HepG2 (cell line): ENCODE measurements around the gene ZNF585A. TPM values are rescaled to one million over a fixed set of nuclear protein-coding genes. Genes with fewer than 3 reads are reported as not detected.

ENCODE experiments used
- ARNT2 ChIP-seq: sonication (generic); formaldehyde crosslinking; IDR thresholded peaks from 2 replicates; pipeline ENCODE4 v1.8.0; 2022; ENCODE audit warnings: mild to moderate bottlenecking, low read depth, missing genetic modification reagents, moderate library complexity
- ATF1 ChIP-seq: IDR thresholded peaks from 2 replicates; pipeline ENCODE4 v1.6.1; 2016; ENCODE audit warnings: mild to moderate bottlenecking, control low read depth
- ETV5 ChIP-seq: IDR thresholded peaks from 2 replicates; pipeline ENCODE4 v1.6.1; 2018; ENCODE audit warnings: missing biosample characterization, missing genetic modification reagents, inconsistent platforms, borderline replicate concordance
- NFATC3 ChIP-seq: sonication (generic); formaldehyde crosslinking; IDR thresholded peaks from 2 replicates; pipeline ENCODE4 v1.5.1; 2020; ENCODE audit warnings: mild to moderate bottlenecking, missing genetic modification reagents
- NFYC ChIP-seq: IDR thresholded peaks from 2 replicates; pipeline ENCODE4 v1.6.1; 2016; ENCODE audit warnings: missing genetic modification reagents, missing compliant biosample characterization
- RCOR2 ChIP-seq: IDR thresholded peaks from 2 replicates; pipeline ENCODE4 v1.6.1; 2016; ENCODE audit warnings: missing biosample characterization, missing genetic modification reagents
- STAT5B ChIP-seq: sonication (generic); formaldehyde crosslinking; IDR thresholded peaks from 2 replicates; pipeline ENCODE4 v1.4.0; 2020; ENCODE audit warnings: missing genetic modification reagents
- ZNF207 ChIP-seq: fragments of 450-650 bp; IDR thresholded peaks from 2 replicates; pipeline ENCODE4 v1.6.1; 2016; ENCODE audit warnings: antibody characterized with exemption, borderline replicate concordance
- ZNF431 ChIP-seq: sonication (generic); formaldehyde crosslinking; IDR thresholded peaks from 2 replicates; pipeline ENCODE4 v1.9.0; 2022; ENCODE audit warnings: missing genetic modification reagents, low read depth, mild to moderate bottlenecking, borderline replicate concordance
- polyA plus RNA-seq, 8 experiments: library from polyadenylated mRNA; depleted of rRNA in 3 of 8; stranded (reverse) in 7 of 8; unstranded in 1 of 8; fragments of >200 nt; fragmentation: Illumina TruSeq in 4 of 8; extraction: Trizol in 4 of 8; gene quantifications; 2 replicates each; pipeline versions ENCODE4 v1.2.1 to v1.2.3, GENCODE V29; 2011 to 2016; ENCODE audit warnings: low read depth in 4 of 8, missing spikeins in 1 of 8, mixed read lengths in 1 of 8; ENCODE audit not compliant: insufficient read depth in 1 of 8
- total RNA-seq, 5 experiments: library from RNA; depleted of rRNA; stranded (reverse); fragments of >200 nt; fragmentation: Illumina TruSeq; extraction: Trizol; gene quantifications; 2 replicates each; pipeline ENCODE4 v1.2.3, GENCODE V29; 2016; ENCODE audit warnings: low read depth in 1 of 5
- TF ChIP-seq, protein P1 (sequence below): sonication (generic); formaldehyde crosslinking; IDR thresholded peaks from 2 replicates; pipeline ENCODE4 v1.4.0; 2020; ENCODE audit warnings: missing genetic modification reagents
- TF ChIP-seq, protein P2 (sequence below): sonication (generic); formaldehyde crosslinking; IDR thresholded peaks from 2 replicates; pipeline ENCODE4 v1.9.0; 2021; ENCODE audit warnings: missing genetic modification reagents, borderline replicate concordance
- TF ChIP-seq, protein P3 (sequence below): IDR thresholded peaks from 2 replicates; pipeline ENCODE4 v1.6.1; 2012; ENCODE audit warnings: inconsistent platforms
- TF ChIP-seq, protein P4 (sequence below): sonication (generic); formaldehyde crosslinking; IDR thresholded peaks from 2 replicates; pipeline ENCODE4 v1.4.0; 2020; ENCODE audit warnings: mild to moderate bottlenecking, missing genetic modification reagents

Gene ZNF585A
- total and polyA plus RNA-seq, 2 of the 13 experiments (the other 11 are each of a cell fraction or from before 2014, with no cell fraction given) = 7.1 to 8.5 TPM

DNA sequence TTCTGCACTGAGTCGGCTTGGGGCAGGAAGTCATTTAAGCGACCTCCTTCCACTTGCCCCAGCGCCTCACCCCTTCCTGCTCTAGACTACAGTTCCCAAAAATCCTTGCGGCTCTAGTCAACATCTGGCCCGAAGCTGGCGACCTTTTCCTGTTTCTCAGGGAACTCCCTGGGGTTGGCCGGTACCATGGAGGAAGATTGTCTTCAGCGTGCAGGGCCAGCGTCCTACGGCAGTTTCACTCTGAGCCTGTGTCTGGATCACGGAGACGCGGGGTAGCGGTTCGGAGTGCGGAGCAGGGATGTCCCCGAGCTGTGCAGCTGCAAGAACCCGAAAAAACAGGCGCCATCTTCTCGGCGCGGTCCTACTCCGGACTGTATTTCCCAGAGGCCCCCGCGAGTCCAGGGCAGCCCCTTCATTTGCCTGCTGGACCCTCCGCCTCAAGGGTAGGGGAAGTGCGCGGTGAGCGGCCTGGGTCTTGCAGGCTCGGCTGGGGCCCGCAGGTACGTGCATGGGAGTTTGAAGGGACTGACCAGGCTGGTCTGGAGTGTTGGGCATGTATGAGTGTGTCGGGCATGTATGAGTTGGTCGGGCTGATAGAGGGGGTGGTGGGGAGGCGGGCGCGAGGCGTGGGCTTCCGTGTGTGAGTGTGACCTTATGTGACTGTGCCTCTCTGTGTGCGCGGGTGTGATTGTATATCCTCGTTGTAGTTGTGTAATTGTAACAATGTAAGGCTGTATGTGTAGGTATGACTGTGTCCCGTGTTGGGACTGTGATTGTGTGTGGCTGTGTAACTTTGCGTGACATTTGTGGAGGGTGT lies 45.5 kb upstream of the ZNF585A start, which contains the start of gene ZNF383 (continued):
- TF ChIP-seq, protein P1, sequence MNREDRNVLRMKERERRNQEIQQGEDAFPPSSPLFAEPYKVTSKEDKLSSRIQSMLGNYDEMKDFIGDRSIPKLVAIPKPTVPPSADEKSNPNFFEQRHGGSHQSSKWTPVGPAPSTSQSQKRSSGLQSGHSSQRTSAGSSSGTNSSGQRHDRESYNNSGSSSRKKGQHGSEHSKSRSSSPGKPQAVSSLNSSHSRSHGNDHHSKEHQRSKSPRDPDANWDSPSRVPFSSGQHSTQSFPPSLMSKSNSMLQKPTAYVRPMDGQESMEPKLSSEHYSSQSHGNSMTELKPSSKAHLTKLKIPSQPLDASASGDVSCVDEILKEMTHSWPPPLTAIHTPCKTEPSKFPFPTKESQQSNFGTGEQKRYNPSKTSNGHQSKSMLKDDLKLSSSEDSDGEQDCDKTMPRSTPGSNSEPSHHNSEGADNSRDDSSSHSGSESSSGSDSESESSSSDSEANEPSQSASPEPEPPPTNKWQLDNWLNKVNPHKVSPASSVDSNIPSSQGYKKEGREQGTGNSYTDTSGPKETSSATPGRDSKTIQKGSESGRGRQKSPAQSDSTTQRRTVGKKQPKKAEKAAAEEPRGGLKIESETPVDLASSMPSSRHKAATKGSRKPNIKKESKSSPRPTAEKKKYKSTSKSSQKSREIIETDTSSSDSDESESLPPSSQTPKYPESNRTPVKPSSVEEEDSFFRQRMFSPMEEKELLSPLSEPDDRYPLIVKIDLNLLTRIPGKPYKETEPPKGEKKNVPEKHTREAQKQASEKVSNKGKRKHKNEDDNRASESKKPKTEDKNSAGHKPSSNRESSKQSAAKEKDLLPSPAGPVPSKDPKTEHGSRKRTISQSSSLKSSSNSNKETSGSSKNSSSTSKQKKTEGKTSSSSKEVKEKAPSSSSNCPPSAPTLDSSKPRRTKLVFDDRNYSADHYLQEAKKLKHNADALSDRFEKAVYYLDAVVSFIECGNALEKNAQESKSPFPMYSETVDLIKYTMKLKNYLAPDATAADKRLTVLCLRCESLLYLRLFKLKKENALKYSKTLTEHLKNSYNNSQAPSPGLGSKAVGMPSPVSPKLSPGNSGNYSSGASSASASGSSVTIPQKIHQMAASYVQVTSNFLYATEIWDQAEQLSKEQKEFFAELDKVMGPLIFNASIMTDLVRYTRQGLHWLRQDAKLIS (CRISPR knock-in tag) = no peak
- TF ChIP-seq, protein P2, sequence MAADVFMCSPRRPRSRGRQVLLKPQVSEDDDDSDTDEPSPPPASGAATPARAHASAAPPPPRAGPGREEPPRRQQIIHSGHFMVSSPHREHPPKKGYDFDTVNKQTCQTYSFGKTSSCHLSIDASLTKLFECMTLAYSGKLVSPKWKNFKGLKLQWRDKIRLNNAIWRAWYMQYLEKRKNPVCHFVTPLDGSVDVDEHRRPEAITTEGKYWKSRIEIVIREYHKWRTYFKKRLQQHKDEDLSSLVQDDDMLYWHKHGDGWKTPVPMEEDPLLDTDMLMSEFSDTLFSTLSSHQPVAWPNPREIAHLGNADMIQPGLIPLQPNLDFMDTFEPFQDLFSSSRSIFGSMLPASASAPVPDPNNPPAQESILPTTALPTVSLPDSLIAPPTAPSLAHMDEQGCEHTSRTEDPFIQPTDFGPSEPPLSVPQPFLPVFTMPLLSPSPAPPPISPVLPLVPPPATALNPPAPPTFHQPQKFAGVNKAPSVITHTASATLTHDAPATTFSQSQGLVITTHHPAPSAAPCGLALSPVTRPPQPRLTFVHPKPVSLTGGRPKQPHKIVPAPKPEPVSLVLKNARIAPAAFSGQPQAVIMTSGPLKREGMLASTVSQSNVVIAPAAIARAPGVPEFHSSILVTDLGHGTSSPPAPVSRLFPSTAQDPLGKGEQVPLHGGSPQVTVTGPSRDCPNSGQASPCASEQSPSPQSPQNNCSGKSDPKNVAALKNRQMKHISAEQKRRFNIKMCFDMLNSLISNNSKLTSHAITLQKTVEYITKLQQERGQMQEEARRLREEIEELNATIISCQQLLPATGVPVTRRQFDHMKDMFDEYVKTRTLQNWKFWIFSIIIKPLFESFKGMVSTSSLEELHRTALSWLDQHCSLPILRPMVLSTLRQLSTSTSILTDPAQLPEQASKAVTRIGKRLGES (CRISPR knock-in tag) = no peak
- no peak for TF ChIP-seq STAT5B (CRISPR knock-in tag)
- TF ChIP-seq ZNF431 = no peak
- peak; percentile 44; the same call in 1 of the 2 replicates for TF ChIP-seq ETV5 (CRISPR knock-in tag)
- no peak for TF ChIP-seq RCOR2 (CRISPR knock-in tag)
- no peak for TF ChIP-seq ZNF207
- TF ChIP-seq NFATC3 (CRISPR knock-in tag) = no peak
- peak; percentile 73; the same call in 1 of the 2 replicates for TF ChIP-seq ARNT2
- TF ChIP-seq, protein P3, sequence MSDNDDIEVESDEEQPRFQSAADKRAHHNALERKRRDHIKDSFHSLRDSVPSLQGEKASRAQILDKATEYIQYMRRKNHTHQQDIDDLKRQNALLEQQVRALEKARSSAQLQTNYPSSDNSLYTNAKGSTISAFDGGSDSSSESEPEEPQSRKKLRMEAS = peak; percentile 67
- no peak for TF ChIP-seq NFYC (CRISPR knock-in tag)
- TF ChIP-seq, protein P4, sequence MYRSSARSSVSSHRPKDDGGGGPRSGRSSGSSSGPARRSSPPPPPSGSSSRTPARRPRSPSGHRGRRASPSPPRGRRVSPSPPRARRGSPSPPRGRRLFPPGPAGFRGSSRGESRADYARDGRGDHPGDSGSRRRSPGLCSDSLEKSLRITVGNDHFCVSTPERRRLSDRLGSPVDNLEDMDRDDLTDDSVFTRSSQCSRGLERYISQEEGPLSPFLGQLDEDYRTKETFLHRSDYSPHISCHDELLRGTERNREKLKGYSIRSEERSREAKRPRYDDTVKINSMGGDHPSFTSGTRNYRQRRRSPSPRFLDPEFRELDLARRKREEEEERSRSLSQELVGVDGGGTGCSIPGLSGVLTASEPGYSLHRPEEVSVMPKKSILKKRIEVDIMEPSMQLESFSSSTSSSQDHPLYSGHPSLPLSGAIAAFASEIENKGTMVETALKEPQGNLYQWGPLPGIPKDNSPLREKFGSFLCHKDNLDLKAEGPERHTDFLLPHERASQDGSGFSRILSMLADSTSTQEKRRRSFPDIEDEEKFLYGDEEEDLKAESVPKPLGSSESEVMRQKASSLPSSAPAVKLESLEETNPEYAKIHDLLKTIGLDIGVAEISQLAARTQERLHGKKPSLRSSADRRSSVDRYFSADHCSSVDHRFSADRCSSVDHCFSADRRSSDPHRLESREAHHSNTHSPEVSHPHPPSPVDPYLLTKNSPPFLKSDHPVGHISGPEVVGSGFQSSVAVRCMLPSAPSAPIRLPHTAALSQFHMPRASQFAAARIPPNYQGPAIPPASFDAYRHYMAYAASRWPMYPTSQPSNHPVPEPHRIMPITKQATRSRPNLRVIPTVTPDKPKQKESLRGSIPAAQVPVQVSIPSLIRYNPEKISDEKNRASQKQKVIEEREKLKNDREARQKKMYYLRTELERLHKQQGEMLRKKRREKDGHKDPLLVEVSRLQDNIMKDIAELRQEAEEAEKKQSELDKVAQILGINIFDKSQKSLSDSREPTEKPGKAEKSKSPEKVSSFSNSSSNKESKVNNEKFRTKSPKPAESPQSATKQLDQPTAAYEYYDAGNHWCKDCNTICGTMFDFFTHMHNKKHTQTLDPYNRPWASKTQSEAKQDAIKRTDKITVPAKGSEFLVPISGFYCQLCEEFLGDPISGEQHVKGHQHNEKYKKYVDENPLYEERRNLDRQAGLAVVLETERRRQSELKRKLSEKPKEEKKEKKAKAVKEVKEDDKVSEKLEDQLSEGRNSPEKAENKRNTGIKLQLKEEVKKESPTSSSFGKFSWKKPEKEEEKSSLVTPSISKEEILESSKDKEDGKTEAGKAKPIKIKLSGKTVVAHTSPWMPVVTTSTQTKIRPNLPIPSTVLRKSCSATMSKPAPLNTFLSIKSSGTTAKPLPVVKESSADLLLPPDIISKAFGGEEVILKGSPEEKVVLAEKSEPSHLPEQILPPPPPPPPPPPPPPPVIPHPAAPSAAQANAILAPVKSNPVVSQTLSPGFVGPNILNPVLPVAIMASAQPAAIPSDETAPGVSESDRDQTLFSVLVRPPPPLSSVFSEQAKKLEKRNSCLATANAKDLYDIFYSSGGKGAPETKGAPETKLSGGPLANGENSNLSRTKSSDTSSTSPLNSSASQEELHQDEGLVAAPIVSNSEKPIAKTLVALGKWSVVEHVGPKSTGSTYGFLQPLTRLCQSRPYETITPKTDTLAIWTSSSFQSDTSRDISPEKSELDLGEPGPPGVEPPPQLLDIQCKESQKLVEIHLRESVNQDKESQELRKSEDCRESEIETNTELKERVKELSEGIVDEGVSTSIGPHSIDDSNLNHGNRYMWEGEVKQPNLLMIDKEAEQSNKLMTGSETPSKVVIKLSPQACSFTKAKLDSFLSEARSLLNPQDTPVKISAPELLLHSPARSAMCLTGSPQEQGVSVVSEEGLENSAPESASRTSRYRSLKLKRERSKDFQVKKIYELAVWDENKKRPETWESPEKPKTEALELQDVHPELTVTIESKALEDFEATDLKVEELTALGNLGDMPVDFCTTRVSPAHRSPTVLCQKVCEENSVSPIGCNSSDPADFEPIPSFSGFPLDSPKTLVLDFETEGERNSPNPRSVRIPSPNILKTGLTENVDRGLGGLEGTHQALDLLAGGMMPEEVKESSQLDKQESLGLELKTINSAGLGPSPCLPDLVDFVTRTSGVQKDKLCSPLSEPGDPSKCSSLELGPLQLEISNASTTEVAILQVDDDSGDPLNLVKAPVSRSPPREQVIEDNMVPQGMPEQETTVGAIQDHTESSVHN (CRISPR knock-in tag) = no peak
- TF ChIP-seq ATF1 (CRISPR knock-in tag) = peak; percentile 68; the same call in 1 of the 2 replicates
